GM18505 (cell line): ENCODE data around the gene FAM124A.
"Not testable (repeated sequence)": the region's sequence is repeated elsewhere in the genome, so short reads cannot be mapped to it uniquely, and the experiment has no call there.

Experiments used
- ATAC-seq: cut with Tn5 transposase; IDR thresholded peaks from one replicate; pipeline ENCODE4 v1.9.1; 2021; ENCODE audit not compliant: unreplicated experiment
- POLR2A ChIP-seq: IDR thresholded peaks from 4 replicates; pipeline ENCODE4 v1.6.1; 2011; ENCODE audit warnings: borderline replicate concordance; ENCODE audit not compliant: insufficient read depth, insufficient read length; ENCODE audit errors: extremely low read depth

Gene FAM124A

GRCh38 chr13:51277928-51278327 lies 55.7 kb downstream of the FAM124A start:
- no peak for TF ChIP-seq POLR2A

DNA sequence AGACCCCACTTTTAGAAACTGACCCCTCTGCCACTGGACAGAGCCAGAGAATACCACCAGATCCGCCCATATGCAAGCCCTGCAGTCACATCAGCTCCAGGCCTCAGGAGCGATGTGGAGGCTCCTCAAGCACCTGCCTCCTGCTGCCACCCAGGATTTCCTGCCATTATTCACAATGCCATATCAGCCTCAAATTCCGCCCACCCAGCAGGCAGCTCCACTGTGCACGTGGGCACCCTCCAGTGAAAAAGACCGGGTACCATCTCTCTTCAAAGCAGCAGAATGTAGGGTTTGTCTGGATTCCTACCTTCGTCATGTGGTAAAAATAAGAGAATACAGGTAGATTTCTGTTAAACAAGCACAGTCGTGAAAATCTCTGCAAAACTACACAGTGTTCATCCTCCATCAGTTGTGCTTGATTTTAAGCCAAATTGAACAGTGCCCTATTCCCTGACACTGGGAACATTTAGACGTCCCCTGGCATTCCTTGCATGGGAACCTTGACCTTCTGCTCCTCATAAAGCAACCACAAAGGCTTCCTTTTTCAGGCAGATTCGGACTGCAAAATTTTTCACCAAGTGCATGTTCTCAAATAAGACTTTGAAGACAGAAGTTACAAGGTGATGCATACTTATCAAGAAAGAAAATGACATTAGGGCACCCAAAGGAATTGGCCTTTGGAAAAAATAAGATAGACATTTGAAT lies 56.4 kb downstream of the FAM124A start:
- TF ChIP-seq POLR2A: no peak
- ATAC-seq: no peak

More at GRCh38 chr13:51277928-51278327, 55.7 kb downstream of the FAM124A start:
- no peak for ATAC-seq

DNA sequence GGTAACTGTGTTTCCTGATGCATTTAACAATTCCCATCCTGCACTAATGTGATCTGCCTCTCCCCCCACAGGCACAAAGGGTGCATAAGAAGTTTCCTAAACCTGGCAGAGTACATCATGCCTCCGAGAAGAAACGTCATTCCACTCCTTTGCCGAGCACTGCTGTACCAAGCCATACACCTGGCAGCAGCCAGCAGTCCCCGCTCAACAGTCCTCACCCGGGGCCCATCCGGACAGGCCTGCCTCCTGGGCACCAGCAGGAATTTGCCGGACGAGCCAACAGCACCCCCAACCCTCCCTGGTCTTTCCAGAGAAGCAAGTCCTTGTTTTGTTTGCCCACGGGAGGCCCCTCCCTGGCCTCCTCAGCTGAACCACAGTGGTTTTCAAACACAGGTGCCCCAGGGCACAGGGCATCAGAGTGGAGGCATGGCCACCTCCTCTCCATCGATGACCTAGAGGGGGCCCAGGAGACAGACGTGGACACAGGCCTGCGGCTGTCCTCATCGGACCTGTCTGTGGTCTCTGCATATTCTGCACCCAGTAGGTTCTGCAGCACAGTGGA lies 58.3 kb downstream of the FAM124A start:
- ATAC-seq: no peak
- no peak for TF ChIP-seq POLR2A

DNA sequence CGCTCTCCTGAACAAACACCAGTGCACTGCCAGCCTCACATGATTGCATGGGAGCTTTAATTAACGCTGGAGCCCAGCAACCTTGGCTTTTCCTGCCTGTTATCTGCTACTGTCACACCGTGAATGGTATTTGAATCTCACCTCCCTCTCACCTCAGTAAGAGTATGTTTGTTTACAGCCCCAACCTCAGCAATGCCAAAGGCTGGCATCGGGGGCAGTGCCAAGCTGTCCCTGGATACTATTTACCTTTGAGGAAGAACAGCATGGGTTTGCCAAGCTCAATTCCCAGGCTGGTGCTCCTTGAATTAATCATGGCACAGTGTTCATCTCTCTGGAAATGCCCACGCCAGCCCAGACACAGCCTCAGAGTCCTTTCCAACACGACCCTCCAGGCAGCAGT lies 60.1 kb downstream of the FAM124A start:
- ATAC-seq: no peak
- no peak for TF ChIP-seq POLR2A

- not testable (repeated sequence) for ATAC-seq
Measured at GRCh38 chr13:51282923-51283322, 60.7 kb downstream of the FAM124A start.

GRCh38 chr13:51283371-51283770 lies 61.2 kb downstream of the FAM124A start:
- no peak for ATAC-seq
- TF ChIP-seq POLR2A: no peak

DNA sequence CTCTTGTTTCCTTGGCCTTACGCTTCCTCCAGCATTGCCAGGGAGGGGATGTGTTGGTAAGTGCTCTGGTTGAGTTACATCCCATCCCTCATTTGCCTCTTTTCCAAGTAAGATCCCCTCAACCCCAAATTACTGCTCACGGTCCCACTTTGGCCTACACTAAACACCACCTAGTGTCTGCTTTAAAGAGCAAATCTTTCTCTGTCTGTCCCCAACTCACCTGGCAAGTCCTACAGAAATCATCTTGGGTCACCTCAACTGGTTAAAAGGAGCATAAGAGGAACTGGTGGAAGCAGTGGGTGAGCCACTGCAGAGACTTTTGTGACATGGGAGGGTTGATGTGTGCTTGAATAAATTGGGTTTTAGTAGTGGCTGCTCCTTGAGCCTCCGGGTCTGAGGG lies 62.1 kb downstream of the FAM124A start:
- no peak for ATAC-seq
- TF ChIP-seq POLR2A: no peak

GRCh38 chr13:51286135-51287002 lies 64.2 kb downstream of the FAM124A start:
- peak; percentile 77 for ATAC-seq
- no peak for TF ChIP-seq POLR2A

DNA sequence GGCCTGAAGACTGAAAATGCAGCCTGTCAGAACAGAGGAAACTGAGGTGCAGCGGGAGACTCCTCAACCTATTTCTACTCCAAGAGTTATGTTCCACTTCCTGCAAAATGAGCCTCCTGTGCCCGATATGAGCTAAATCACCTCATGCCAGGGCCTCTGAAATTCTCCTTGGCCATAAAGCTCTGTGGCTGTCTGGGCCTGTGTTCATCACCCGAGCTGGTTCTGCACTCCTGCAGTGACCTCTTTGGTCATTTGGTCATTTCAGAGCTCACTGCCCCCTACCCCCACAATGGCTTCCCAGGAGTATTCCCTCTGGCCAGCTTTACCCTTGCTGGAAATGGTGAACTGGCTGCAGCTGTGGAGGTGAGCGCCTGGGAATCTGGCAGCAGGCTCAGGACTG lies 65.6 kb downstream of the FAM124A start:
- TF ChIP-seq POLR2A: no peak
- ATAC-seq: no peak

- ATAC-seq: not testable (repeated sequence)
Measured at GRCh38 chr13:51288254-51288653, 66.1 kb downstream of the FAM124A start.

- ATAC-seq: no peak
Measured at GRCh38 chr13:51291341-51291740, 69.1 kb downstream of the FAM124A start.

DNA sequence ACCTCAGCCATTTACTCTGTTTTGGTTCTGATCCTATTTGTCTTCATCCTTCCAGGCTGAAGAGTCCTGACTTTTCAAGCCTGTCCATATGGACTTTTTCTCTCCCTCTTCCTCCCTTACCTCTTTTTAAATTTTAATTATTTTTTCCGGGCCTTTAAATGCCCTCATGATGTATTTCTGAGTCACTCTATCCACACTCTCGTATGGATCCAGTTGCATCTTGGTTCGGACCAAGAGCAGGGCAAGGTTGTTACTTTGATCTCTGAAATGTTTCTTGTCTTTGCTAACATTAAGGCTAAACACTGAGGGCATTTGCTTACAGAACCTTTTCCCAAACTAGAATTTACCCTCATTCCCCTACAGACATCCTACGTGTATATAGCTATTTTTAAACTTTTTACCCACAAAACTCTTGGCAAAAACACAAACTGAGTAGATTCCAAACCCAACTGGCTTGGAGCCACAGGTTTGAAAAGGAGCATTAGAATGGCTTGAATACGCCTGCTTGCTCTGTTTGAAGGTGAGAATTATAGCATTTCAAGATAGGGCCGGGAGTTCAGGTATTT lies 69.9 kb downstream of the FAM124A start:
- ATAC-seq: no peak
- no peak for TF ChIP-seq POLR2A

More at GRCh38 chr13:51291341-51291740, 69.1 kb downstream of the FAM124A start:
- no peak for TF ChIP-seq POLR2A

DNA sequence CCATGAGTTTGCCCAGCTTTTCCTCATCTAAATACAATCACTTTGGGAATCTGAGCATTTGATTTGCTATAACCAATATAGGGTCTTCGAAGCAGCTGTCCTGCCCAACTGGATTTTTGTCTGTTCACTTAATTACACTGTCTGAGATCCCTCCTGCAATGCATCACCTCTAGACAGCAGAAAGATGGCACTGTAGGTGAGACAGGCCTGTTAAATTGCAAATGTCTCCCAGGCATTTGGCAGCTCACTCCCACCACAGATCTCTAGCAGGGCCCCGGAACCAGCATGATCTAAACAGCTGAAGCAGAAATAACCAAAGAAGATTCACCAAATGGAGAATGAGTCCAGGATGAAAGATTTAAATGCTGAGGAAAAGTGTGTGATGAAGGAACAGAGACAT lies 75.4 kb downstream of the FAM124A start:
- no peak for TF ChIP-seq POLR2A
- no peak for ATAC-seq

DNA sequence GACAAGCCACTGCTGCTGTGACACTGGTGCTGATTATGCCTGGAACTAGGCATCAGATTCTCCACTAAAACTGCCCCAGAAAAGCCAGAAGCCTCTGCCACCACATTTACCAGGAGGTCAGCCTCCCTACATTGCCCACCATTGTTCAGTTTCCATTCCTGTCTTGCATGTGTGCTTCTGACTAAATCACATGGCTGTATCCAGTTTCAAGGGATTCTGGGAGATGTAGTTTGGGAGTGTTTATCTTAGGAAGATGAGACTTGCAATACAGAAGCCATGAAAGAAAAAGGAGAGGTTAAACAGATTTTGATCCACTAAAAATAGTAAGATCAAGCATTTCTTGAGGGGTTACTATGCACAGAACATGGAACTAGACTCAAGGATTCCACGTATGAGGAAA lies 76.6 kb downstream of the FAM124A start:
- no peak for TF ChIP-seq POLR2A
- no peak for ATAC-seq

DNA sequence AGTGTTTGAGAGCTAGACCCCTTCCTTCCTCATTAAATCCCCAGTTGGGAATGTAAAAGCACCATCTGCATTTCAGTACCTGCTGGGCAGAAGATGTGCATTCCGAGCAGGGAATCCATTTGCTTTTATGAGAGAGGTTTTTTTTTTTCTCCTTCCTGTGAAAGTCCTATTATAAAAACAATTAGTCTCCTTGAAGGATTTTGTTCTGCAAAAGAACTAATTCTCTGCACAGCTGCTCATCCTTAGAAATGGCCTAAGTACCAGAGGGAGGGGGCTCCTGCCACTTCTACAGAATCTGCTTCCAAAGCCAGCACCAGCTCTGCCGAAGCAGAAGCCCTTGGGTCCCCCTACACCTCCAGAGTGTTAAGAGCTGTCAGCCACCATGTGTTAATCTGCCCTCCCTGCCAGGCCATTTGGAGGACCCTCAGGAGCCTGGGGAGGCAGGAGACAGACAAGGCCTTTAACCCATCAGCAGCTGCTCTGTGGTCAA lies 80.9 kb downstream of the FAM124A start:
- no peak for ATAC-seq
- no peak for TF ChIP-seq POLR2A
